PFSK-1 (cell line): Measurements from ENCODE around the gene CCDC102A.

Source experiments
- FOXP2 ChIP-seq: optimal IDR thresholded peaks from 2 replicates; pipeline ENCODE3; 2011; ENCODE audit warnings: borderline replicate concordance, control low read depth, inconsistent platforms; ENCODE audit not compliant: insufficient read depth; ENCODE audit errors: extremely low read length, extremely low read depth
- POLR2AphosphoS5 ChIP-seq: IDR thresholded peaks from 2 replicates; pipeline ENCODE4 v1.6.1; 2012; ENCODE audit warnings: low read depth, mild to moderate bottlenecking, control low read depth, low read length, moderate library complexity
- REST ChIP-seq, 2 experiments: IDR thresholded peaks; 2 replicates each; pipeline versions ENCODE4 v1.6.1 to v1.8.0; 2011 to 2012; ENCODE audit warnings: low read depth in 2 of 2, low read length in 2 of 2, control low read depth in 1 of 2, inconsistent platforms in 1 of 2, mild to moderate bottlenecking in 1 of 2, moderate library complexity in 1 of 2; ENCODE audit not compliant: insufficient read depth in 1 of 2
- SIN3A ChIP-seq: IDR thresholded peaks from 2 replicates; pipeline ENCODE4 v1.6.1; 2012; ENCODE audit warnings: mild to moderate bottlenecking, low read length, moderate library complexity, borderline replicate concordance; ENCODE audit not compliant: insufficient read depth

- TF ChIP-seq POLR2AphosphoS5 (no peak), REST (IDR thresholded peaks at IDR 0.05; ENCODE audit: insufficient read depth in 1 of 2, low read depth in 2 of 2, low read length in 2 of 2) (no peak), SIN3A (no peak), FOXP2 (no peak)
Observed at GRCh38 chr16:57577214-57577613, 40.8 kb upstream of the CCDC102A start.
